ENCODE data around the gene NIPBL.
"Not testable (repeated sequence)": the region's sequence is repeated elsewhere in the genome, so short reads cannot be mapped to it uniquely, and the experiment has no call there.

NIPBL gene

DNA sequence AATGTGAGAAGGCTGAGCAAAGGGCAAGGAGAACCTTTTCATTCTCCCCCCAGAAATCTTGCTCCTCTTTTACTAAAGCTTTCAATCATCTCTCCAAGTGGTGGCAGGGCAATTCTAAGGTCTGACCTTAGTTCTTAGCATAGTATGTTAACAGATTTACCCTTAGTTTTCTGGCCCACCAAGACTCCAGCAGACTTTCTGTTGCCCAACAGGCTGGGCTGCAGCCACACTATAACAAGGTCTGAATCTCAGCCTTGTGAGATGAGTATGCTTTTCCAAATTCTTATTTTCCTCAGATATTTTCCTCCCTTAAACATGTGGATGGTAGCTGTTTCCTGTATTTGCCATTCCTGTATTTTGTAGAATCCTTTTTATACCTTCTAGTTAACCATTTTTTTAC lies 69.5 kb downstream of the NIPBL start:
- ATAC-seq (no peak), DNase-seq (no peak)

- no peak for DNase-seq
- no peak for ATAC-seq
Observed at GRCh38 chr5:36948041-36948440, 71.5 kb downstream of the NIPBL start.

DNA sequence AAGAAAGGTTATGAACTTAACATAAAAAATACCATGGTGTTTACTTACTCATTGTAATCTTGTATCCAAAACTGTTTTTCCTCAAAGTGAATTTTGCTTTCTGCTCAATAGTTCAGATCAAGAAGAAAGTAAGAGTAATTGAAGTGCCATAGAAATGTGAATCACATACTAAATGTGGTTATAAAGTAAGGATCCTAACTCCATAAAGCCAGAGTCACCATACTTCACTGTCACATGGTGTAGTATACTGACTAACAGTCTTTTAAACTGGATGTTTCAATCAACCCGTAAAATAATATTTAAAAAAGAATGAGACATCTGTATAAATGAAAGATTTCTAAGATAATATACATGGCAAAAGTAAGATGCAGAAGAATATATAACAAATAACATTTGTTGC lies 72.1 kb downstream of the NIPBL start:
- ATAC-seq (no peak), DNase-seq (no peak)

DNA sequence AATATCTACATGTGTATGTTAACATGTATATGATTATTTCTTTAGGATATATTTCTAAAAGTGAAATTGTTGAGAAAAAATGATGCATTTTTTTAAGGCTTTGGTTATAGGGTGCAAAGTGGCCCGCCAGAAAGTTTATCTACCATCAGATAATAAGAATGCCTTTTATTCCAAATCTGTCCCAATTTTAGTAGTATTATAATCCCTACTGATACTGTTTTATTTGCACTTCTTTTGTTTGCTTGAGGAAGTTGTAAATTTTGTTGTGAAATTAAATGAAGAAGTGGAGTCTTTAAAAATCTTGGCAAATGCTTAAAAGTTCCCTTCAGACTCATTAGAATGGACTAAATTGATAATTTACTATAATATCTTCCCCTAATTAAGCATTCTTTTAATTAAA lies 73.0 kb downstream of the NIPBL start:
- ATAC-seq (no peak), DNase-seq (no peak)

DNA sequence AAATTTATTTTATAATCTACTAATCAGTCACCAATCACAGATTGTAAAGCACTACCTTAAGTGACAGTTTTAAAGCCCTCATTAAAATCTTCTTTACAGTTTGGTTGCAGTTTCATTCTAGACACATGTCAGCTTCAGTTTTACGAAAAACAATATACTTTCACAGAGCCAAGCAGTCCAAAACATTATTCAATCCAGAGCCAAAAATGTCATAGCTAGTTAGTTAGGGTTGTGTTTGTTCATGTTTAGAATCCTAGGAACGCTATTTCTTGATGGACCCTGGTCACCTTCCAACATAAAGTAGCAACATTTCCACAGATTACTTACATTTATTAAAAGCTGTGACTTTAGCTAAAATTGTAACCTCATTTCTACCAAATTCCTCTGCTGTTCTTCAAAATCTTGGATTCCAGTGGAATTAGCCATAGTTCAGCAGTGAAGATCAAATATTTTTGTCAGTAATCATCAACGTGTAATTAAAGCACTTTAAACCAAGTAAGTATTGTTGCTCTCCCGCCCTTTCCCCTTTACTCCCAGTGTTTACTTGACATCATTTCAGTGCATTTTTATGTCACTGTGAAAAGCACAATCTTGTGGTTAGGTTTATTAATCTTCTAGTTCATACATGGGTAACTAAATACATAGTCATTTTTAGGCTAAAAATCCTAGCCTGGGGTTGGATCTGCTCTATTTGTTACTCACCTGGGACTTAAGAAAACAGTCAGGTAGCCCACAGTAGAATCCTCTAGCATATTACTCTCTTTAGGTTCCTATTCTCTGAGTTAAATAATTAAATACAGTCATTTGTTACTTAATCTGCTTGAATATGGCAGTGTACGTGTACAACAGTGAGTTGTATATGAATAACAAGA lies 74.3 kb downstream of the NIPBL start:
- DNase-seq (no peak), ATAC-seq (no peak)

- no peak for ATAC-seq
Observed at GRCh38 chr5:36953043-36953442, 76.5 kb downstream of the NIPBL start.

DNA sequence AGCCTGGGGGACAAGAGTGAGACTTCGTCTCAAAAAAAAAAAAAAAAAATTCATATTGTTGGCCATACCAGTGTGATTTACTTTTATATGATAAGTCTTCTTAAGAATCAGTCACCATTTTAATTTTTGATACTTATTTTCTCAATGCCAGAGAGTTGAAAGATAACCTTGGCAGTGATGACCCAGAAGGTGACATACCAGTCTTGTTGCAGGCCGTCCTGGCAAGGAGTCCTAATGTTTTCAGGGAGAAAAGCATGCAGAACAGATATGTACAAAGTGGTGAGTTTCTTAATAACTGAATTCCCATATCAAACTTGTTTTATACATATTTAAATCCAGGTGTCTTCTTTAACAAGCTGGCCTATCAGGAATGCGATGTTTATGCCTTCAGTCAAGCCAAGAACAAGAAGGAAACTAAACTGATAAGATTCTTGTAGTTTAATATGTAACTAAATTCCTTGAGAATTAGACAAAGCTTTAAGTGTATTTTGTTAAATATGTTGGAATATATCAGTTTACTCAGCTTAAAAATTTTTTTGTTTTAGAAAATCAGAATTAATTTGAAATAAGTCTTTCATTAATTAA lies 81.5 kb downstream of the NIPBL start:
- DNase-seq (no peak), ATAC-seq (no peak)

More at GRCh38 chr5:36953043-36953442, 76.5 kb downstream of the NIPBL start:
- DNase-seq, result no peak

DNA sequence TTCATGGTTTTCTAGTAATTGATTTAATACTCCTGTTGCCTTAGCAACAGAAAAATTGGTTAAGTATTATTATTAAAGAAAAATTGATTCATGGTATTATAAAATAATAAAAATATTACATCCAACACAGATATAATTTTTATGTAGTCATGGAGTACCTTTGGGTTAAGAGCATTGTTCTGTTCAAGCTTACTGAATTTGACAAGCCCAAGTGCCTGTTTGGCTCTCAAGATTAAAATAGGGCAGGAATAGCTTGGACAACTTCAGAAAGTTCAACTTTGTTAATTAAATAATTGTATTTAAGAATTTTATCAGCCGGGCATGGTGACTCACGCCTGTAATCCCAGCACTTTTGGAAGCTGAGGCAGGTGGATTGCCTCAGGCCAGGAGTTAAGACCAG lies 82.0 kb downstream of the NIPBL start:
- no peak for ATAC-seq
- DNase-seq, result no peak

- no peak for ATAC-seq
- no peak for DNase-seq
Observed at GRCh38 chr5:36965179-36965578, 88.6 kb downstream of the NIPBL start.

GRCh38 chr5:36969700-36970395 lies 93.3 kb downstream of the NIPBL start:
- no peak for DNase-seq
- no peak for ATAC-seq

DNA sequence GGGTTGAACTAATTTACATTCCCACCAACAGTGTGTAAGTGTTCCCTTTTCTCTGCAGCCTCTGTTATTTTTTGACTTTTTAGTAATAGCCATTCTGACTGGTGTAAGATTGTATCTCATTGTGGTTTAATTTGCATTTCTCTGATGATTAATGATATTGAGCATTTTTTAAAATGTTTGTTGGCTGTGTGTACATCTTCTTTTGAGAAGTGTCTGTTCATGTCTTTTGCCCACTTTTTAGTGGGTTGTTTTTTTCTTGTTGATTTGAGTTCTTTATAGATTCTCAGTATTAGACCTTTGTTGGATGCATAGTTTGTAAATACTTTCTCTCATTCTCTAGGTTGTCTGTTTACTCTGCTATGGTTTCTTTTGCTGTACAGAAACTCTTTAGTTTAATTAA lies 101.6 kb downstream of the NIPBL start:
- ATAC-seq, result no peak
- no peak for DNase-seq

- ATAC-seq (no peak), DNase-seq (no peak)
Observed at GRCh38 chr5:36982146-36982545, 105.6 kb downstream of the NIPBL start.

DNA sequence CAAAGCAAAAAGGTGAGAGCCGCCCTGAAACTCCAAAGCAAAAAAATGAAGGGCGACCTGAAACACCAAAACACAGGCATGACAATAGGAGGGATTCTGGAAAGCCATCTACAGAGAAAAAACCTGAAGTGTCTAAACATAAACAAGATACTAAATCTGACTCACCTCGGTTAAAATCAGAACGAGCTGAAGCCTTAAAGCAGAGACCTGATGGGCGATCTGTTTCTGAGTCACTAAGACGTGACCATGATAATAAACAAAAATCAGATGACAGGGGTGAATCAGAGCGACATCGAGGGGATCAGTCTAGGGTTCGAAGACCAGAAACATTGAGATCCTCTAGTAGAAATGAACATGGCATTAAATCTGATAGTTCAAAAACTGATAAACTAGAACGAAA lies 108.8 kb downstream of the NIPBL start:
- DNase-seq (no peak), ATAC-seq (no peak)

DNA sequence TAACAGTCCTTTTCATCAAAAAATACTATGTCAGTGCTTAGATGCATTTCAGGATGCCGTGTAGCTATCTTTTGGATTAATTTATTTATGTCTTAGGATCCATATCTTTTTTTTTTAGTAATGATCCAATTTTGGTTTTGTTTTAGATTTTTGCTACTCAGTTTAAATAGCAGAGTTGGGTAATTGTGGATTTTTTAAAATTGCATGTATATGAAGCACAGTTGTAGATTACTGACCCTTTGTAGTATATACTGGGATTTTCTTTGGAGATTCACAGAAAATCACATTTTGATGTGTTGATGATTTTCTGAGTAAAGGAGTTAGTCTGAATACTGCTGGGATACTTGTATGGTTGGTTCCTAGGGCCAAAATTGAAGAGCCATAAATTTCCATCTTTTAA lies 111.8 kb downstream of the NIPBL start:
- ATAC-seq (no peak), DNase-seq (no peak)

GRCh38 chr5:36998578-36998977 lies 122.0 kb downstream of the NIPBL start:
- no peak for DNase-seq
- no peak for ATAC-seq

DNA sequence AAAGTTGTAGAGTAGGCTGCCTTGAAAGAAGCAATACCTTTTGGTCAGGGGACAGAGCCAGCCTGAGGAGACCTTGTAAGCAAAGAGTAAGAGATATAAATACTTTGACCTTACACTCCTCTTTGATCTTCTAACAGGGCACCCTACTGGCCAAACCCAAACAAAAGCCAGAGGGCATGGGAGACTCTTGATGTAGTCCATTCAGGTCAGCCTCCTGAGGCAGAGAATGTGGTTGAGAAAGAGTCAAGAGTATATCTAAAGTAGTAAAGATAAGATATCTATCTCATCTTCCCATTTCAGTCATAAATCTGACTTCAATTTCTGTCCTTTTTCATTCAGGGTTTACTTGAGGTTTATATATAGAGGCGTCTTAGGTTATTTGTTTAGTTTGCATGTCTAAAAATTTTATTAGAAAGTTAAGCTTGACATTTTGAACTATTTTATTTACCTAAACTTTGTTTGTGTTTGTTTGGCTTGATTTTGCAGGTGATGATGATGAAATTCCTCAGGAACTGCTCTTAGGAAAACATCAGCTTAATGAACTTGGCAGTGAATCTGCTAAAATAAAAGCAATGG lies 125.7 kb downstream of the NIPBL start:
- DNase-seq (no peak), ATAC-seq (no peak)

- ATAC-seq (no peak), DNase-seq (no peak)
Observed at GRCh38 chr5:37005252-37005651, 128.7 kb downstream of the NIPBL start.

DNA sequence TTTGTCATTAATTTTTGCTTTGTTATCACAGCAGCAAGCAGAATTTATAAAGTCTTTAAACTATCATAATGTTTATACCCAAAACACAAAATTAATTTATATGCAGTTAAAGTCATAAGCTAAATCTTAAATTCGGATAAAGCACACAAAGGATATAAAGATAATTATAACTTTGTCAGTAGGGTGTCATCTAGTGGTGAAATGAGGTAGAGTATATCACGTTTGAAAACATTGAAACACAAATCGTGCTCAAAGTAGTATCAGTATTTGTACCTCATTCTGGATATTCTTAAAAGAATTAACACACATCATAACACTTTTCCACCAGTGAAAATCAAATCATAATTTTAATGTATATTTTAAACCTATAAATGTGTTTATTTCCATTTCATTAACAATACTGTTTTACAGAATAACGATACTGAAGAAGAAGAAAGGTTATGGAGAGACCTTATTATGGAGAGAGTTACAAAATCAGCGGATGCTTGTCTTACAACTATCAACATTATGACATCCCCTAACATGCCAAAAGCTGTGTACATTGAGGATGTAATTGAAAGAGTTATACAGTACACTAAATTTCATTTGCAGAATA lies 129.5 kb downstream of the NIPBL start:
- DNase-seq (no peak), ATAC-seq (no peak)

DNA sequence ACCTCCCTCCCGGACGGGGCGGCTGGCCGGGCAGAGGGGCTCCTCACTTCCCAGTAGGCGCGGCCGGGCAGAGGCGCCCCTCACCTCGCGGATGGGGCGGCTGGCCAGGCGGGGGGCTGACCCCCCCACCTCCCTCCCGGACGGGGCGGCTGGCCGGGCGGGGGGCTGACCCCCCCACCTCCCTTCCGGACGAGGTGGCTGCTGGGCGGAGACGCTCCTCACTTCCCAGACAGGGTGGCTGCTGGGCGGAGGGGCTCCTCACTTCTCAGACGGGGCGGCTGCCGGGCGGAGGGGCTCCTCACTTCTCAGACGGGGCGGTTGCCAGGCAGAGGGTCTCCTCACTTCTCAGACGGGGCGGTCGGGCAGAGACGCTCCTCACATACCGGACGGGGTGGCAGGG lies 136.6 kb downstream of the NIPBL start:
- not testable (repeated sequence) for ATAC-seq, DNase-seq

- no peak for ATAC-seq
- no peak for DNase-seq
Observed at GRCh38 chr5:37014321-37014720, 137.8 kb downstream of the NIPBL start.

GRCh38 chr5:37015795-37016666 lies 139.5 kb downstream of the NIPBL start:
- DNase-seq (no peak), ATAC-seq (peak; percentile 49)

DNA sequence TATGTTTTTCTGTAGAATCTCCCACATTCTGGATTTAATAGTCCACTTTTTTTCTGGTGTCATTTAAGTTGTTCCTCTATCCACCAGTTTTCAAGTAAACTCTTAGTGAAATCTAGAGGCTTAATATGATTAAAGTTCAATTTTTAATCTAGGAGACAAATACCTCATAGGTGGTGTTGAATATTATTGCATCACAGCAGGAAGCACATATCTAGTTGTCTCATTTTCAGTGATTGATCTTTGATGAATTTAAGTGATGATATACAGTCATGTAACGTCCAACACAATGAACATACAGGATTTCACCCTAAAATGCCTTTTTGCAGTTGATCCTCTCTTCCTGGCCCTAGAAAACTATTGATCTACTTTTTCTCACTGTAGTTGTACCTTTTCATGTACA lies 152.3 kb downstream of the NIPBL start:
- no peak for DNase-seq
- ATAC-seq, result no peak

All from stimulated activated naive CD8-positive, alpha-beta T cell treated with anti-CD3 and anti-CD28 coated beads, Interleukin-15, Interleukin-2, amounts not matched to agents 100 U/mL and 50 U/mL, for 24 hours (primary cell).